Suppressor macrophage treated with lipopolysaccharide for 4 hours (primary cell): ENCODE data around the gene BICRA.
A peak's percentile ranks its signal among the peaks of the same experiment; 100 is the strongest.
"Not testable (repeated sequence)": the region's sequence is repeated elsewhere in the genome, so short reads cannot be mapped to it uniquely, and the experiment has no call there.

ENCODE experiments used
- DNase-seq: peaks from one replicate; pipeline ENCODE4 v3.0.0-alpha.2; 2020

The BICRA gene

DNA sequence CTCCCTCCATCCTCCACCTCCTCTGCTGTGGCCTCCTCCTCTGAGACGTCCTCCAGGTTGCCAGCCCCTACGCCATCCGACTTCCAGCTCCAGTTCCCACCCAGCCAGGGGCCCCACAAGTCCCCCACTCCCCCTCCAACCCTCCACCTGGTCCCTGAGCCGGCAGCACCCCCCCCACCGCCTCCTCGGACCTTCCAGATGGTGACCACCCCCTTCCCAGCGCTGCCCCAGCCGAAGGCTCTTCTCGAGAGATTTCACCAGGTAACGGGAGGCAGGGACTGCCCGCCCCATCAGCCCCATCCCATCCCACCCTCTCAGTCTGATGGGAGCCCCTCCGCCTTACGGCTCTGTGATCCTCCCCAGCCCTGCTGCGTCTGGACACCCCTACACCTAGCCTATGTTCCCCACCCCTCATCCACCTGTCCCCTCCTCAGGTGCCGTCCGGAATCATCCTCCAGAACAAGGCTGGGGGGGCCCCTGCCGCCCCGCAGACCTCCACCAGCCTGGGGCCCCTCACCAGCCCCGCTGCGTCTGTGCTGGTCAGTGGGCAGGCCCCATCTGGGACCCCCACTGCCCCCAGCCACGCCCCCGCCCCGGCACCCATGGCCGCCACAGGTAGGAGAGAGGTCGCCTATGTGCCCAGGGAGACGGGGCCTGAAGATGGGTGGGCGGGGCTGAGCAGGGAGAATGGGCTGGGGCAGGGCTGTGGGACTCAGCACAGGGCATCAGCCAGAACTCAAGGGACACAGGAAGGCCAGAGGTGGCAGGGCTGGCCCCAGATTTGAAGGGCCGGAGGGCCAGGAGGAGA, 85.7 kb downstream of the BICRA start:
- DNase-seq = no peak

DNA sequence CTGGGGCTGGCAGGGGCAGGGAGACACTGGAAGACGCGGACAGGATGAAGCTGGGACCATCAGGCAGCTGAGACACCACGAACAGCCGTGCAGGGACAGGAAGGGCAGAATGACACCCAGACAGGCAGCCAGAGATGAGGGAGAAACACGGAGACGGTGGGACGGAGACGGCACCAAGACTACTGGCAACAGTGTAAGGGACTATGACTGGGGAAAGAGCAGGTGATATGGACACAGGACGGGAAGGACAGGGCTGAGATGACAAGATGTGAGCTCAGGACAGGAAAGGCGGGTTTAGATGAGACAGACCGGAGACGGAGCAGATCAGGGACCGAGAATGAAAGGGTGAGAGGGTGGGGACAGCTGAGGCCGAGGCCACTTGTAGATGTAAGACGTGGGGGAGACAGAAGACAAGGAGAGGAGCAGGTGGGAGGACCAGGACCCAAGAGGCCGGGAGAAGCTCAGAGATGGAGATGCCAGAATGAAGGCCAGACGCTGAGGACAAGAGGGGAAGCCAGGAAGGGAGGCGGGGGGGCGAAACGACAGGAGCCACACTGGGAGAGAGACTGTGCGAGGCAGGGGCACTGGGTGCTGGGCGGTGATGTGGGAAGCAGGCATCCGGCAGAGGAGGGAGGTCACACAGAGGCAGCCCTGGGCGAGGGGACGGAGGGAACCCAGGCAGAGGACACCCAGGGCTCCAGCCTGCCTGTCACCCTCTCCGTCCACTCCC, 86.8 kb downstream of the BICRA start:
- DNase-seq = no peak

DNA sequence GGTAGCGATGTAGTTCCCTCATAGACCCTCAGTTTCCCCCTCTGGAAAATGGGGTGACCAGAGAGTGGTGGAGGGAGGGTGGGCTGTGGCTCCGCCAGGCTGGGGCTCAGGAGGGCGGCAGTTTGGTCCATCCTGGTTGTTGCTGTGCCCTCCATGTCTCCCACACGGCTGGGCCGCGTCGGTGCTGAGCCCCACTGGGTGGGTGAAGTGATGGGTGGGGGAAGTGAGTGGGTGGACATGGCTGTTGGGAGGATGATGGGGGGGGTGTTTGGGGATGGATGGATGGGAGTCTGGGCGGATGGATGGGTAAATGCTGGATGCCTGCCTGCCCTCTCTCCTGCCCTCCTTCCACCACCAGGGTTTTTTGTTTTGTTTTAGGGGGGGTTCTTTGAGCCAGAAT, 87.7 kb downstream of the BICRA start:
- no peak for DNase-seq

GRCh38 chr19:47697863-47698609, 89.1 kb downstream of the BICRA start:
- peak; percentile 81 for DNase-seq

DNA sequence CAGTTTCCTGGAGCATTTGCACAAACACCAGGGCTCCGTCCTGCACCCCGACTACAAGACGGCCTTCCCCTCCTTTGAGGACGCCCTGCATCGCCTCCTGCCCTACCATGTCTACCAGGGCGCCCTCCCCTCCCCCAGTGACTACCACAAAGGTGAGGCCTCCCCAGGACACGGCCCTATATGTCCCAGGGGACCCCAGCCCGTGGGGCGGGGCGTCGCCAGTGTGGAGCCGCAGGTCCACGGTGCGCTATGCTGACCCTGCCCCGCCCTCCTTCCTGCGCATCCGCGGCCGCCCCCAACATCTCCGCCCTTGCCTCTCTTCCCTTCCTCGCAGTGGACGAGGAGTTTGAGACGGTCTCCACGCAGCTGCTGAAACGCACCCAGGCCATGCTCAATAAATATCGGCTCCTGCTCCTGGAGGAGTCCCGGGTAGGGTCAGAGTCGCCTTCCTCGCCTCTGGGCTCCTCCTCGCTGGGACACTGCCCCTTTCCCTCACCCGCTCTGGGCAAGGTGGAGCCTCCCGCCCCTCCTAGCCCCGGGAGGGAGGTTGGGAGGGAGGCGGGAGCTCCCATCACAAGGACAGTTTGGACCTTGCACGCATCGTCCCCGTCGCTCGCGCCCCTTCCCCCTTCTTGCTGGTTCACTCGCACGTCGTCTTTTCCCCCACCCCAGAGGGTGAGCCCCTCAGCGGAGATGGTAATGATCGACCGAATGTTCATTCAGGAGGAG, 89.9 kb downstream of the BICRA start:
- no peak for DNase-seq

- peak; percentile 60 for DNase-seq
These were observed 90.5 kb downstream of the BICRA start for GRCh38 chr19:47699360-47699917.

GRCh38 chr19:47700934-47701716, 92.2 kb downstream of the BICRA start:
- DNase-seq = no peak

- DNase-seq = no peak
These were observed 93.0 kb downstream of the BICRA start for GRCh38 chr19:47701717-47702552.

- DNase-seq = no peak
These were observed 93.7 kb downstream of the BICRA start for GRCh38 chr19:47702671-47703070.

DNA sequence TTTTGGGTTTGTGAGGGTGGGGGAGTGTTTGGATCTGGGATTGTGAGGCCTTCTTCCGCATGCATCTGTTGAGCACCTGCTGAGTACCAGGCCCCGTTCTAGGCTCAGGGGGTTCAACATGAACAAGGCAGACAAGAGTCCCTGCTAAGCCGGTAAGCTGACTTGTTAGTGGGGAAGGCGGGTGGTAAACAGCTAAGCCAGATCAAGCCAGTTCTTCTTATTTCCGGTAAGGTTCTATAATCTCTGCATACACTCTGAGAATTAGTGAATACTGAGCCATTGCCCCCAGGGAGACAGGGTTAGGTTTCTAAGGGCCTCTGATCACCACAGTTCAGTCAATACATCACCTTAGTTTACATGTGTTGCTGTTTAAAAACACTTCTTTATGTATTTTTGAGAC, 94.4 kb downstream of the BICRA start:
- DNase-seq = no peak

- no peak for DNase-seq
These were observed 95.1 kb downstream of the BICRA start for GRCh38 chr19:47704024-47704423.

DNA sequence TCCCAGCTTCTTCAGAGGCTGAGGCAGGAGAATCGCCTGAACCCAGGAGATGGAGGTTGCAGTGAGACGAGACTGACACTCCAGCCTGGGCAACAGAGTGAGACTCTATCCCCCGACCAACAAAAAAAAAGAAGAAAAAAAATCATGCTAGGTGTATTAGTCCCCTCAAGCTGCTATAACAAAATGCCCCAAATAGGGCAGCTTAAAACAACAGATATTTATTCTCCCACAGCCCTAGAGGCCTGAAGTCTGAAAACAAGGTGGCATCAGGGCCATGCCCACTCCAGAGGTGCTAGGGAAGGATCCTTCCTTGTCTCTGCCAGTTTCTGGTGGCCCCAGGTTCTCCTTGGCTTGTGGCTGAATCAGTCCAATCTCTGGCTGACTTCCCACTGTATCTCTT, 95.7 kb downstream of the BICRA start:
- no peak for DNase-seq

- peak; percentile 84 for DNase-seq
These were observed 98.4 kb downstream of the BICRA start for GRCh38 chr19:47707135-47707925.

DNA sequence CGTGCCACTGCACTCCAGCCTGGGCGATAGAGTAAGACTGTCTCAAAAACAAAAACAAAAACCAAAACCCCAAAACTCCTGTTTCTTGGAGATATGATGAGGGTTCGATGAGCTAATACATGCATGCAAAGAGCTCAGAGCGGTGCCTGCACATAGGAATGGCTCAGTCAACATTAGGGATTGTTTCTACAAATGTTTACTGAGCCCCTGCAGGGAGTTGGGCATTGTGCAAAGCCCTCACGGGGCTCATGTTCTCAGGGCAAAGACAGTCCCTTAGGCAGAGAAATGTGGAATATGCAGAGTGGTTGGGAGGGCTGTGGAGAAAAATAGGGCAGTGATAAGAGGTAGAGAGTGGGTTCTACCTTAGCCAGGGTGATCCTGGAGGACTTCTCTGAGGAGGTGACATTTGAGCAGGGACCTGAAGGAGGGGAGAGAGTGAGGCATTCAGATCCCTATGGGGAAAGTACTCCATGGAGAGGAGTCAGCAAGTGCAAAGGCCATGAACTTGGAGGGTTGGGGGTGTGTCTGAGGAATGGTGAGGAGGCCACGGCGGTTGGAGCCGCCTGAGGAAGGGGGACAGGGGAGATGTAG, 102.8 kb downstream of the BICRA start:
- no peak for DNase-seq

- DNase-seq = peak; percentile 60
These were observed 104.4 kb downstream of the BICRA start, which contains the start of gene EHD2 for GRCh38 chr19:47713046-47714021. EHD2 (plus strand) TSS chr19:47713422; CDS start chr19:47716613, 3,191 bp downstream.

- no peak for DNase-seq
These were observed 105.4 kb downstream of the BICRA start for GRCh38 chr19:47714339-47714738.

DNA sequence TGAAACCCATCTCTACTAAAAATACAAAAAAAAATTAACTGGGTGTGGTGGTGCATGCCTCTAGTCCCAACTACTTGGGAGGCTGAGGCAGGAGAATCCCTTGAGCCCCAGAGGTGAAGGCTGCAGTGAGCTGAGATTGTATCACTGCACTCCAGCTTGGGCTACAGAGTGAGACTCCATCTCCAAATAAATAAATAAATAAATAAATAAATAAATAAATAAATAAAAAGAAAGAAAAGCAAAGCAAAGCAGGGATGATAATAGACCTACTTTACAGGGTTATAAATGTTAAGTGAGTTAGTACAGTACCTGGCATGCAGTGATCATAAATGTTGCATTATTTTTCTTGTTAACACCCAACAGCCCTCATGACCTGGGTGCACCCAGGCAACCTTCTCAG, 105.9 kb downstream of the BICRA start:
- not testable (repeated sequence) for DNase-seq
